WTC11 (cell line): ENCODE measurements around the gene NDUFA12. TPM values are rescaled to one million over a fixed set of nuclear protein-coding genes. Genes with fewer than 3 reads are reported as not detected.

ENCODE experiments used
- ATAC-seq: fragments of 200-7000 bp; cut with Tn5 transposase; 2 replicates; pipeline ENCODE4 v1.10.0; 2021; ENCODE audit warnings: mild to moderate bottlenecking, moderate library complexity
- Bru-seq: library from RNA; stranded (reverse); fragments of 400-500 nt; gene quantifications from one replicate; lab custom pipeline; 2021; lab: Mats Ljungman, UMichigan
- CTCF ChIA-PET: fragments of 300-600 bp; sonication (Branson Sonifier 250); formaldehyde crosslinking; loops from one replicate; lab custom pipeline; 2021; ENCODE audit warnings: antibody characterized with exemption; lab: Charles Lee
- POLR2A ChIA-PET: fragments of 350-600 bp; sonication (Branson Sonifier 250); formaldehyde crosslinking; loops from one replicate; lab custom pipeline; 2021; ENCODE audit warnings: antibody characterized with exemption; lab: Charles Lee
- DNase-seq: peaks from one replicate; pipeline ENCODE4 v3.0.0; 2021; ENCODE audit warnings: low spot score
- H3K27ac Mint-ChIP-seq: 2 replicates; pipeline ENCODE4 v1.8.0; 2021; ENCODE audit warnings: mixed read lengths
- H3K27me3 Mint-ChIP-seq: 2 replicates; pipeline ENCODE4 v1.8.0; 2021; ENCODE audit warnings: low read depth, mild to moderate bottlenecking, moderate library complexity, mixed read lengths
- H3K36me3 Mint-ChIP-seq: 2 replicates; pipeline ENCODE4 v1.8.0; 2021; ENCODE audit warnings: mixed read lengths
- H3K4me1 Mint-ChIP-seq: 2 replicates; pipeline ENCODE4 v1.8.0; 2022; ENCODE audit warnings: mixed read lengths
- H3K4me3 Mint-ChIP-seq: 2 replicates; pipeline ENCODE4 v1.8.0; 2021; ENCODE audit warnings: mild to moderate bottlenecking, moderate library complexity, mixed read lengths
- H3K9me3 Mint-ChIP-seq: 2 replicates; pipeline ENCODE4 v1.8.0; 2021; ENCODE audit warnings: mixed read lengths
- ARID4B ChIP-seq: sonication (generic); formaldehyde crosslinking; IDR thresholded peaks from 2 replicates; pipeline ENCODE4 v1.8.0; 2023; ENCODE audit warnings: missing genetic modification reagents, mild to moderate bottlenecking, borderline replicate concordance
- CDX4 ChIP-seq: fragments of 250-450 bp; sonication (Bioruptor Pico); IDR thresholded peaks from 2 replicates; pipeline ENCODE4 v1.9.0; 2021; ENCODE audit warnings: moderate library complexity, mild to moderate bottlenecking, inconsistent platforms, borderline replicate concordance
- CREM ChIP-seq: sonication (generic); formaldehyde crosslinking; IDR thresholded peaks from 2 replicates; pipeline ENCODE4 v1.8.1; 2022; ENCODE audit warnings: mild to moderate bottlenecking, missing genetic modification reagents, moderate library complexity
- E2F5 ChIP-seq: sonication (generic); formaldehyde crosslinking; IDR thresholded peaks from 2 replicates; pipeline ENCODE4 v1.8.1; 2022; ENCODE audit warnings: mild to moderate bottlenecking, moderate library complexity, missing genetic modification reagents
- ETV6 ChIP-seq: sonication (generic); formaldehyde crosslinking; IDR thresholded peaks from 2 replicates; pipeline ENCODE4 v1.8.1; 2022; ENCODE audit warnings: mild to moderate bottlenecking, missing genetic modification reagents
- FOXP1 ChIP-seq: sonication (generic); formaldehyde crosslinking; IDR thresholded peaks from 2 replicates; pipeline ENCODE4 v1.8.0; 2022; ENCODE audit warnings: missing genetic modification reagents, mild to moderate bottlenecking, moderate library complexity, borderline replicate concordance
- FOXP4 ChIP-seq: sonication (generic); formaldehyde crosslinking; IDR thresholded peaks from 2 replicates; pipeline ENCODE4 v1.8.0; 2022; ENCODE audit warnings: mild to moderate bottlenecking, missing genetic modification reagents
- GABPB1 ChIP-seq: sonication (generic); formaldehyde crosslinking; IDR thresholded peaks from 2 replicates; pipeline ENCODE4 v1.8.1; 2023; ENCODE audit warnings: mild to moderate bottlenecking, missing genetic modification reagents
- GRHL2 ChIP-seq: fragments of 250-450 bp; sonication (Bioruptor Pico); IDR thresholded peaks from 2 replicates; pipeline ENCODE4 v1.8.0; 2022; ENCODE audit warnings: mild to moderate bottlenecking, moderate library complexity; ENCODE audit not compliant: insufficient replicate concordance, severe bottlenecking
- HMGXB4 ChIP-seq: sonication (generic); formaldehyde crosslinking; IDR thresholded peaks from 2 replicates; pipeline ENCODE4 v1.8.1; 2023; ENCODE audit warnings: mild to moderate bottlenecking, moderate library complexity, missing genetic modification reagents
- IRF1 ChIP-seq: sonication (generic); formaldehyde crosslinking; IDR thresholded peaks from 2 replicates; pipeline ENCODE4 v1.8.0; 2023; ENCODE audit warnings: missing genetic modification reagents
- MYBL2 ChIP-seq: sonication (generic); formaldehyde crosslinking; IDR thresholded peaks from 2 replicates; pipeline ENCODE4 v1.8.1; 2023; ENCODE audit warnings: mild to moderate bottlenecking, moderate library complexity, missing genetic modification reagents
- NFE2L1 ChIP-seq: sonication (generic); formaldehyde crosslinking; IDR thresholded peaks from 2 replicates; pipeline ENCODE4 v1.8.1; 2023; ENCODE audit warnings: missing genetic modification reagents
- SP1 ChIP-seq: sonication (generic); formaldehyde crosslinking; conservative IDR thresholded peaks from 2 replicates; pipeline ENCODE4 v1.8.1; 2022; ENCODE audit warnings: missing genetic modification reagents
- TCF7 ChIP-seq: sonication (generic); formaldehyde crosslinking; IDR thresholded peaks from 2 replicates; pipeline ENCODE4 v1.8.0; 2022; ENCODE audit warnings: mild to moderate bottlenecking, low read depth, missing genetic modification reagents, moderate library complexity
- USF1 ChIP-seq: sonication (generic); formaldehyde crosslinking; IDR thresholded peaks from 2 replicates; pipeline ENCODE4 v1.8.0; 2022; ENCODE audit warnings: mild to moderate bottlenecking, missing genetic modification reagents
- ZNF263 ChIP-seq: sonication (generic); formaldehyde crosslinking; IDR thresholded peaks from 2 replicates; pipeline ENCODE4 v1.8.1; 2022; ENCODE audit warnings: low read depth, mild to moderate bottlenecking, moderate library complexity, missing genetic modification reagents
- ZNF281 ChIP-seq: sonication (generic); formaldehyde crosslinking; IDR thresholded peaks from 2 replicates; pipeline ENCODE4 v1.8.0; 2023; ENCODE audit warnings: mild to moderate bottlenecking, missing genetic modification reagents
- long read RNA-seq, 3 experiments: library from RNA in 1 of 3; library from capped mRNA in 1 of 3; library from polyadenylated mRNA in 1 of 3; unstranded in 2 of 3; stranded (forward) in 1 of 3; transcript quantifications; one replicate each; pipeline ENCODE4 v2.0.0, GENCODE V29; 2021
- total RNA-seq: library from RNA; stranded (reverse); gene quantifications from 3 replicates; pipeline ENCODE4 v1.2.3, GENCODE V29; 2021

Gene NDUFA12
- total RNA-seq, result 87.3 to 102 TPM (median 97.0 TPM) in 3 replicates
- percentile 77 among the genes with signal in this experiment for Bru-seq, nascent RNA
- long read RNA-seq, experiment 1, transcript NDUFA12-201 (4 exons, 635 nt), result major isoform, 145 of 201 reads
- long read RNA-seq, experiment 1, transcript NDUFA12-206 (3 exons, 487 nt), result minor isoform, 15 of 201 reads
- long read RNA-seq, experiment 1, partial matches to known transcripts, result 1 of 201 reads
- long read RNA-seq, experiment 1, other reads (novel, unspliced or antisense), result 40 of 201 reads
- long read RNA-seq, experiment 2, transcript NDUFA12-201 (4 exons, 635 nt), result major isoform, 85 of 103 reads
- long read RNA-seq, experiment 2, transcript NDUFA12-206 (3 exons, 487 nt), result minor isoform, 8 of 103 reads
- long read RNA-seq, experiment 2, partial matches to known transcripts, result 1 of 103 reads
- long read RNA-seq, experiment 2, other reads (novel, unspliced or antisense), result 9 of 103 reads
- long read RNA-seq, experiment 3, partial matches to known transcripts, result 0 of 1 reads
- long read RNA-seq, experiment 3, other reads (novel, unspliced or antisense), result 0 of 1 reads

- peak within 1 kb of the TSS; percentile 95 for H3K4me3 Mint-ChIP-seq
- peaks cover 17% of the 10 kb centered on the region for H3K4me1 Mint-ChIP-seq
- peak; percentile 99 for ATAC-seq
- DNase-seq, result peak; percentile 94
- ChIA-PET POLR2A (interaction anchor here (0.5 to 1.5 kb wide), 12 partner anchors 10 to 331 kb away, joined by 3 to 8 read pairs (median 4); partner anchors contain the start of genes FGD6, NR2C1 and VEZT), CTCF (interaction anchor here (0.6 to 1.4 kb wide), 5 partner anchors 11 to 894 kb away, joined by 3 to 5 read pairs (median 4); no protein-coding TSS in a partner anchor)
- peaks cover 13% of the 10 kb centered on the region for H3K9me3 Mint-ChIP-seq
- H3K27ac Mint-ChIP-seq, result peak within 1 kb of the TSS; percentile 96
- no peaks in the 10 kb centered on the region for H3K27me3 Mint-ChIP-seq
- peaks cover 7% of the 10 kb centered on the region for H3K36me3 Mint-ChIP-seq
- TF ChIP-seq E2F5, result peak; percentile 74; the same call in 1 of the 2 replicates
- no peak for TF ChIP-seq ZNF281 (CRISPR knock-in tag)
- no peak for TF ChIP-seq NFE2L1
- TF ChIP-seq SP1 (CRISPR knock-in tag), result peak; percentile 77
- no peak for TF ChIP-seq GRHL2 (CRISPR knock-in tag)
- 0 out of 2 replicates have a peak, but pooled peaks have one; percentile 30 for TF ChIP-seq USF1 (CRISPR knock-in tag)
- TF ChIP-seq IRF1 (CRISPR knock-in tag), result 0 out of 2 replicates have a peak, but pooled peaks have one; percentile 63
- TF ChIP-seq CREM, result 0 out of 2 replicates have a peak, but pooled peaks have one; percentile 61
- TF ChIP-seq HMGXB4 (CRISPR knock-in tag), result peak; percentile 76; the same call in 1 of the 2 replicates
- TF ChIP-seq CDX4, result no peak
- TF ChIP-seq FOXP4, result peak; percentile 52; the same call in 1 of the 2 replicates
- no peak for TF ChIP-seq ZNF263
- peak; percentile 70; the same call in 1 of the 2 replicates for TF ChIP-seq ETV6
- no peak for TF ChIP-seq TCF7
- peak; percentile 51; the same call in 1 of the 2 replicates for TF ChIP-seq MYBL2
- TF ChIP-seq ARID4B, result peak; percentile 77; the same call in 1 of the 2 replicates
- peak; percentile 74; the same call in 1 of the 2 replicates for TF ChIP-seq GABPB1 (CRISPR knock-in tag)
- TF ChIP-seq FOXP1 (CRISPR knock-in tag), result peak; percentile 51; the same call in 1 of the 2 replicates
Measured at GRCh38 chr12:95003213-95003920, at the start of gene NDUFA12. TSS of gene NDUFA12 (minus strand) at chr12:95003697. CDS start at chr12:95003680, 17 bp downstream.
